Dendritic cell treated with granulocyte-macrophage colony-stimulating factor and Interleukin-4, amounts not matched to agents 40 ng/mL and 50 ng/mL, for 4 days (primary cell): ENCODE measurements around the gene OR6M1.

Experiments
- H3K27ac Mint-ChIP-seq: one replicate; pipeline ENCODE4 v1.8.0; 2022; ENCODE audit warnings: mild to moderate bottlenecking, mixed read lengths
- H3K27me3 Mint-ChIP-seq: one replicate; pipeline ENCODE4 v1.8.0; 2022; ENCODE audit warnings: mild to moderate bottlenecking, mixed read lengths
- H3K36me3 Mint-ChIP-seq: one replicate; pipeline ENCODE4 v1.8.0; 2022; ENCODE audit warnings: low read depth, mixed read lengths
- H3K4me1 Mint-ChIP-seq: one replicate; pipeline ENCODE4 v1.8.0; 2022; ENCODE audit warnings: low read depth, mixed read lengths
- H3K4me3 Mint-ChIP-seq: one replicate; pipeline ENCODE4 v1.8.0; 2022; ENCODE audit warnings: mild to moderate bottlenecking, moderate library complexity, mixed read lengths
- H3K9me3 Mint-ChIP-seq: one replicate; pipeline ENCODE4 v1.8.0; 2022; ENCODE audit warnings: mixed read lengths
- intact Hi-C: fragments of 100-400 bp; cut with micrococcal nuclease; formaldehyde crosslinking; loops from one replicate; pipeline ENCODE4 v1.15.0; 2022

The OR6M1 gene

GRCh38 chr11:123799438-123799837 lies 6.7 kb downstream of the OR6M1 start:
- Mint-ChIP-seq H3K4me3 (no peak overlapping the region), H3K9me3 (no peaks in the 10 kb centered on the region), H3K27ac (no peak overlapping the region), H3K36me3 (no peaks in the 10 kb centered on the region), H3K4me1 (no peaks in the 10 kb centered on the region), H3K27me3 (no peaks in the 10 kb centered on the region)
- intact Hi-C loops: no loop called here

- Mint-ChIP-seq H3K27ac (no peak overlapping the region), H3K4me1 (no peaks in the 10 kb centered on the region), H3K4me3 (no peak overlapping the region), H3K9me3 (no peaks in the 10 kb centered on the region), H3K36me3 (no peaks in the 10 kb centered on the region), H3K27me3 (no peaks in the 10 kb centered on the region)
- intact Hi-C loops: no loop called here
Measured at GRCh38 chr11:123798513-123799252, 7.5 kb downstream of the OR6M1 start.

GRCh38 chr11:123798079-123798478 lies 8.1 kb downstream of the OR6M1 start:
- Mint-ChIP-seq H3K27ac (no peak overlapping the region), H3K9me3 (no peaks in the 10 kb centered on the region), H3K4me1 (no peaks in the 10 kb centered on the region), H3K27me3 (no peaks in the 10 kb centered on the region), H3K4me3 (no peak overlapping the region), H3K36me3 (no peaks in the 10 kb centered on the region)
- intact Hi-C loops: no loop called here

- Mint-ChIP-seq H3K27me3 (no peaks in the 10 kb centered on the region), H3K27ac (no peak overlapping the region), H3K4me1 (no peaks in the 10 kb centered on the region), H3K36me3 (no peaks in the 10 kb centered on the region), H3K4me3 (no peak overlapping the region), H3K9me3 (no peaks in the 10 kb centered on the region)
- intact Hi-C loops: no loop called here
Measured at GRCh38 chr11:123797541-123797940, 8.6 kb downstream of the OR6M1 start.

- H3K27ac Mint-ChIP-seq: no peak overlapping the region
- H3K4me1 Mint-ChIP-seq: no peaks in the 10 kb centered on the region
- no peaks in the 10 kb centered on the region for H3K27me3 Mint-ChIP-seq
- no peak overlapping the region for H3K4me3 Mint-ChIP-seq
- no peaks in the 10 kb centered on the region for H3K36me3 Mint-ChIP-seq
- no peaks in the 10 kb centered on the region for H3K9me3 Mint-ChIP-seq
- intact Hi-C loops: no loop called here
Measured at GRCh38 chr11:123797114-123797513, 9.0 kb downstream of the OR6M1 start.

GRCh38 chr11:123796226-123796625 lies 9.9 kb downstream of the OR6M1 start:
- H3K27me3 Mint-ChIP-seq: no peaks in the 10 kb centered on the region
- H3K4me1 Mint-ChIP-seq: no peaks in the 10 kb centered on the region
- H3K4me3 Mint-ChIP-seq: no peak overlapping the region
- H3K27ac Mint-ChIP-seq: no peak overlapping the region
- intact Hi-C loops: no loop called here
- H3K9me3 Mint-ChIP-seq: no peaks in the 10 kb centered on the region
- H3K36me3 Mint-ChIP-seq: no peaks in the 10 kb centered on the region

GRCh38 chr11:123783536-123783935 lies 22.6 kb downstream of the OR6M1 start:
- no peaks in the 10 kb centered on the region for H3K4me1 Mint-ChIP-seq
- H3K27ac Mint-ChIP-seq: no peak overlapping the region
- no peaks in the 10 kb centered on the region for H3K27me3 Mint-ChIP-seq
- no peak overlapping the region for H3K4me3 Mint-ChIP-seq
- no peaks in the 10 kb centered on the region for H3K36me3 Mint-ChIP-seq
- intact Hi-C loops: no loop called here
- no peaks in the 10 kb centered on the region for H3K9me3 Mint-ChIP-seq

- no peak overlapping the region for H3K4me3 Mint-ChIP-seq
- intact Hi-C loops: no loop called here
- H3K36me3 Mint-ChIP-seq: no peaks in the 10 kb centered on the region
- H3K27ac Mint-ChIP-seq: no peak overlapping the region
- H3K27me3 Mint-ChIP-seq: no peaks in the 10 kb centered on the region
- H3K9me3 Mint-ChIP-seq: no peaks in the 10 kb centered on the region
- no peaks in the 10 kb centered on the region for H3K4me1 Mint-ChIP-seq
Measured at GRCh38 chr11:123778511-123778910, 27.6 kb downstream of the OR6M1 start.

- intact Hi-C loops: no loop called here
- Mint-ChIP-seq H3K27me3 (no peaks in the 10 kb centered on the region), H3K4me1 (no peaks in the 10 kb centered on the region), H3K36me3 (no peaks in the 10 kb centered on the region), H3K27ac (no peak overlapping the region), H3K9me3 (peaks cover 9% of the 10 kb centered on the region), H3K4me3 (no peak overlapping the region)
Measured at GRCh38 chr11:123775715-123776549, 30.2 kb downstream of the OR6M1 start.

- no peak overlapping the region for H3K27ac Mint-ChIP-seq
- intact Hi-C loops: no loop called here
- no peaks in the 10 kb centered on the region for H3K4me1 Mint-ChIP-seq
- H3K4me3 Mint-ChIP-seq: no peak overlapping the region
- no peaks in the 10 kb centered on the region for H3K27me3 Mint-ChIP-seq
- no peaks in the 10 kb centered on the region for H3K36me3 Mint-ChIP-seq
- H3K9me3 Mint-ChIP-seq: peaks cover 12% of the 10 kb centered on the region
Measured at GRCh38 chr11:123775289-123775688, 30.9 kb downstream of the OR6M1 start.

- Mint-ChIP-seq H3K4me3 (no peak overlapping the region), H3K4me1 (no peaks in the 10 kb centered on the region), H3K27me3 (no peaks in the 10 kb centered on the region), H3K36me3 (no peaks in the 10 kb centered on the region), H3K9me3 (peaks cover 12% of the 10 kb centered on the region), H3K27ac (no peak overlapping the region)
- intact Hi-C loops: no loop called here
Measured at GRCh38 chr11:123773959-123774358, 32.2 kb downstream of the OR6M1 start.

GRCh38 chr11:123773026-123773425 lies 33.1 kb downstream of the OR6M1 start:
- Mint-ChIP-seq H3K4me3 (no peak overlapping the region), H3K9me3 (peaks cover 12% of the 10 kb centered on the region), H3K27ac (no peak overlapping the region), H3K4me1 (no peaks in the 10 kb centered on the region), H3K36me3 (no peaks in the 10 kb centered on the region), H3K27me3 (no peaks in the 10 kb centered on the region)
- intact Hi-C loops: no loop called here

- no peak overlapping the region for H3K4me3 Mint-ChIP-seq
- intact Hi-C loops: no loop called here
Measured at GRCh38 chr11:123771664-123772063, 34.5 kb downstream of the OR6M1 start.

GRCh38 chr11:123770712-123771111 lies 35.4 kb downstream of the OR6M1 start:
- intact Hi-C loops: no loop called here
- H3K4me1 Mint-ChIP-seq: no peaks in the 10 kb centered on the region
- H3K36me3 Mint-ChIP-seq: no peaks in the 10 kb centered on the region
- peaks cover 12% of the 10 kb centered on the region for H3K9me3 Mint-ChIP-seq
- H3K27ac Mint-ChIP-seq: no peak overlapping the region
- H3K27me3 Mint-ChIP-seq: no peaks in the 10 kb centered on the region
- no peak overlapping the region for H3K4me3 Mint-ChIP-seq

More at GRCh38 chr11:123771664-123772063, 34.5 kb downstream of the OR6M1 start:
- H3K27ac Mint-ChIP-seq: no peak overlapping the region
- H3K27me3 Mint-ChIP-seq: no peaks in the 10 kb centered on the region
- H3K36me3 Mint-ChIP-seq: no peaks in the 10 kb centered on the region
- H3K4me1 Mint-ChIP-seq: no peaks in the 10 kb centered on the region
- H3K9me3 Mint-ChIP-seq: peaks cover 12% of the 10 kb centered on the region
